HG02870 (cell line): Measurements from ENCODE around the gene HSP90B1.

Experiments used
- ATAC-seq: cut with Tn5 transposase; IDR thresholded peaks from one replicate; pipeline ENCODE4 v1.9.1; 2021; ENCODE audit warnings: mild to moderate bottlenecking, moderate library complexity; ENCODE audit not compliant: unreplicated experiment

The HSP90B1 gene

DNA sequence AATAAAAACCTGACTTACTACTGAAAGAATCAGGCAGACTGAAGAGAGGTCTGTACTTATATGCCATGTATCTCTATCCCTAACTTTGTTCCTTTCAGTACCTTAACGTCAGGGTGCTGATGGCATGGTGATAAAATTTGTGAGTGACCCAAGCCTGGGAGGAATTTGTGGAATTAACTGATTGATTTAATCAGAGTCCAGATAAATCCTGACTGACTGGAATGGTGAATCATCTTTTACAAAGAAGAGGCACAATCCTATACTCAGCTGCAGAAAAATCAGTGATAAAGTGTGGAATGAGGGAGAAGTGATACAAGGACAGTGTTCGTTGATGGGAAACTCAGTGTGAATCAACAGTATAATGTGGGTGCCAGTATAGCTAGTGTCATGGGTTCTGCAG, 39.2 kb downstream of the HSP90B1 start:
- ATAC-seq, result no peak

DNA sequence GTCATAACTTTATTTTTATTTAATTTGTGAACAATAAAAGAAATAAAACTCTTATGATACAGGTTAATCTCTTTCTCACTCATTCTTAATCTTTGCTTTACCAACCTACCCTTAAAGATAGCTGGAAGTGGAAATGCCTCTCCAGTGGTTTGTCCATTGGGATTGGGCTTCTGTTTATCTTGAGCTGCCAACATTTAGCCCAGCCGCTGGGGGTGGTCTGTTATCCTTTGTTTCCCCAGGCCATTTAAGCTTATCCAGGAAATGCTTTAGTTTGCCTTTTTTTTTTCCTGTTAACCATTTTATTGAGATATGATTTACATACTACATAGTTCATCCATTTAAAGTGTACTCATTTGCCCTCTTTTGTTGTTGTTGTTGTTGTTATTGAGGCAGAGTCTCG, 43.7 kb downstream of the HSP90B1 start:
- ATAC-seq, result no peak

DNA sequence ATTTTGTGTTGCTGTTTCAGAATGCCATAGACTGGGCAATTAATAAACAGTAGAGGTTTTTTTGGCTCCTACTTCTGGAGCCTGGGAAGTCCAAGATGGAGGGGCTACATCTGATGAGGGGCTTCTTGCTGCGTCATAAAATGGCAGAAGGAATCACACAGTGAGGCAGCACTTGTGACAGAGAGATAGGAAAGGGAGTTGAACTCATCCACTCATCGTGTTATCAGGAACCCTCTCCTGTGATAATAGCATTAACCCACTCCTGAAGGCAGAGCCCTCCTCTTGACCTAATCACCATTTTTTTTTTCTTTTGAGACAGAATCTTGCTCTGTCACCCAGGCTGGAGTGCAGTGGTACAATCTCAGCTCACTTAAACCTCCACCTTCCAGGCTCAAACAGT, 45.2 kb downstream of the HSP90B1 start:
- ATAC-seq, result no peak

DNA sequence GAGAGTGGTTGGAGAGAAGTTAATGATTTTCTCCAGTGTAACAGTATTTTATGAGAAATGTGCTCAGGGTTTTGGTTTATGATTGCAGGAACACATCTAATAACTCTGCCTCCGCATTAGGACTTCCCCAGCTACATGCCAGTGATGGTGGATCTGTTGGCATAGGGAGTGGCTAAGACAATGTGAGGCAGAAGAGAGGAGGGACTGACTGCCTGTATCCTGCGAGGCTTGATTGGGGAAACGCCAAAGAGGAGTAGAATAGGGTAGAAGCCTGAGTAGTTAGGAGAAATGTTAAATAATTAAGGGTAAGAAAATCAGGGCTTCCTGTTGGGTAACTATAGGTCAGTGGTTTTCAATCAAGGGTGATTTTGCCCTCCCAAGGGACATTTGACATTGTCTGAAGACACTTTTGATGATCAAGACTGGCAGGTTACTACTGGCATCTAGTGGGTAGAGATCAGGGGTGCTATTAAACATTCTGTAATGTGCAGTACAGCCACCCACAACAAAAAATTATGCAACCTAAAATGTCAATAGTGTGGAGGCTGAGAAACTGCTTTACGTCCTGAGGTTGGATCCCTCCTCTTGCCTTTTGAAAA, 48.3 kb downstream of the HSP90B1 start:
- ATAC-seq, result no peak

DNA sequence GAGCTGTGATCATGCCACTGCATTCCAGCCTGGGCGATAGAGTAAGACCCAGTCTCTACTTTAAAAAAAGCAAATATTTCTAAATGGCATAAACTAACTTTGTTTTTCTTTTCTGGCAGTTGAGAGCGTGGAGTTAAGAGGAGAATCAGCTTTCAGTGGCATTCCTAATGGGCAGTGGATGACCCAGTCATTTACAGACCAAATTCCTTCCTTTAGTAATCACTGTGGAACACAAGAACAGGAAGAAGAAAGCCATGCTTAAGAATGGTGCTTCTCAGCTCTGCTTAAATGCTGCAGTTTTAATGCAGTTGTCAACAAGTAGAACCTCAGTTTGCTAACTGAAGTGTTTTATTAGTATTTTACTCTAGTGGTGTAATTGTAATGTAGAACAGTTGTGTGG, 56.6 kb downstream of the HSP90B1 start:
- no peak for ATAC-seq

DNA sequence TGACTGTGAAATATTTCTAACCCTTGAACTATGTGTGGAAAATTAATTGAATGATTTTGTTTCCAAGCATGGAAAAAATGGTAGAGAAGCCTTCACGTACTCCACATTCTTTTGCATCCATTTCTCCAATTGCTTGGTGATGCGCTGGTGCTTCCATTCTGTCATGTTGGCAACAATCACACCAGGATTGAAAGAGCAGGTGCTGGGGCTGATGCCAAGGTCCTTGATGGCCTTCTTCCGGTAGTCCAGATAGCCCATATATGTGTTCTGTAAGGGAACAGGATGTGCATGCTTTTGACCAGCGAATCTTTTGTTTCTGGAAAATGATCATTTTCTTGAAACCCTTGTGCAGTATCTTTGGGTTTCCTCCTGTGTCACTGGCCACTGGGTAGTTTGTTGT, 64.0 kb downstream of the HSP90B1 start:
- no peak for ATAC-seq

DNA sequence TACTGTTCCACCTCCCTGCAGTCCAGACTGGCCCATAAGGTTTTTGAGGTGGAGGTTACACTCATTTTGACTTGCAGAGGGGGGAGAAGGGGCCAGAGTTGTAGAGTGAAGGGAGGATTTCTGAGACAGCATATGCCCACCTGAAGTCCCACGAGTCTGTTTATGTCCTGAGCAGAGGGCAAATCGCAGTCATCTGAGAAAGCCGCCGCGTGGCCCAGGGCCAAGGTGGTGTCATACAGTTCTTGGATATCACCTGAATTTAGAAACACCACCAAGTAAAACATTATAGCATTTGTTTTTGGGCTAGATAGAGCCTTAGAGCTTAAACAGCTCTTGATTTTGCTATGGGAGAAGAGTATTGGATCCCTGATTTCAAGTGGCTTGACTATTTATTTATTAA, 66.4 kb downstream of the HSP90B1 start:
- ATAC-seq, result no peak

DNA sequence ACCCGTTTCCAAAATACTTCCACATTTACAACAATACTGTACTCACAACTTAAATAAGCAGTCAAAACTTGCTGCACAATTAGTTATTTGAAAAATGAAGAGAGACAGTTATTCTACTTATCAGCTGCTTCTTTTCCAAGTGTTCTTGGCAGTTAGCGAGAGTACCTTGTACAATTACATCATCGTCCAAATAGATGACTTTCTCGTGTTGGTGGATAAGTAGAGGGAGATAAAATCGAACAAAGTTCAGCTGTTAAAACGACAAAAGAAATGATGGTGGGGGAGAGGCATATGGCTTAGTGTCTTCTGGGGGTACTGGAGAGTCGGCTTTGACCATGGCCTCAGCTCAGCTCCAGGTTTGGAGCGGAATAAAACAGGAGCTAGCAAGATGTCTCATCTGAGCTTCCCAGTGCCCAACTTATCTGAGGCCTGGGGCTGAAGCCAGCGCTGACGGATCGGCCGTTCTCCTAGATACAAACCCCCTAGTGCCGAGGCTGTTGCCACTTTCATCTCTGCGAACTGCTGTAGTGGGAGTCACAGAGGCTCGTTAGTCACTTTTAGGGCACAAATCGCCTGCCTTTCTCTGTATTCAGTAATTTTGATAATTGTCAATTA, 67.2 kb downstream of the HSP90B1 start:
- no peak for ATAC-seq
